H9 (cell line): ENCODE measurements around the gene AKNA. TPM values are rescaled to one million over a fixed set of nuclear protein-coding genes. Genes with fewer than 3 reads are reported as not detected.

ENCODE experiments used
- DNase-seq: peaks from one replicate; pipeline ENCODE4 v3.0.0-alpha.2; 2017
- H2AFZ ChIP-seq: one replicate; pipeline ENCODE4 v1.6.1; 2013; ENCODE audit warnings: mild to moderate bottlenecking, low read length, control low read depth, moderate library complexity
- H2AK5ac ChIP-seq: 2 replicates; pipeline ENCODE4 v1.6.1; 2013; ENCODE audit warnings: low read length, control low read depth, mixed read lengths; ENCODE audit not compliant: insufficient read length
- H2BK120ac ChIP-seq: one replicate; pipeline ENCODE4 v1.6.1; 2013; ENCODE audit warnings: low read depth, mild to moderate bottlenecking, low read length, control low read depth, inconsistent platforms; ENCODE audit not compliant: poor library complexity, severe bottlenecking
- H2BK12ac ChIP-seq: 2 replicates; pipeline ENCODE4 v1.6.1; 2013; ENCODE audit warnings: low read length, control low read depth, mixed read lengths, low read depth; ENCODE audit not compliant: insufficient read length
- H2BK15ac ChIP-seq: 2 replicates; pipeline ENCODE4 v1.6.1; 2013; ENCODE audit warnings: low read depth, low read length, control low read depth
- H2BK20ac ChIP-seq: one replicate; pipeline ENCODE4 v1.6.1; 2013; ENCODE audit warnings: low read depth, mild to moderate bottlenecking, low read length, control low read depth, inconsistent platforms; ENCODE audit not compliant: poor library complexity, severe bottlenecking
- H2BK5ac ChIP-seq: 2 replicates; pipeline ENCODE4 v1.6.1; 2013; ENCODE audit warnings: low read length, control low read depth, mixed read lengths; ENCODE audit not compliant: insufficient read length
- H3K14ac ChIP-seq: 2 replicates; pipeline ENCODE4 v1.6.1; 2013; ENCODE audit warnings: low read length, control low read depth; ENCODE audit not compliant: insufficient read depth
- H3K18ac ChIP-seq: 2 replicates; pipeline ENCODE4 v1.6.1; 2013; ENCODE audit warnings: low read depth, mild to moderate bottlenecking, mixed read lengths, low read length, control low read depth; ENCODE audit not compliant: insufficient read length
- H3K23ac ChIP-seq: 2 replicates; pipeline ENCODE4 v1.6.1; 2013; ENCODE audit warnings: low read length, control low read depth, mixed read lengths, low read depth; ENCODE audit not compliant: insufficient read length
- H3K23me2 ChIP-seq: 2 replicates; pipeline ENCODE4 v1.6.1; 2013; ENCODE audit warnings: low read depth, mild to moderate bottlenecking, mixed read lengths, low read length, control low read depth; ENCODE audit not compliant: insufficient read length, poor library complexity, severe bottlenecking
- H3K27ac ChIP-seq: 2 replicates; pipeline ENCODE4 v1.5.1; 2013; ENCODE audit warnings: low read length, control low read depth, mixed read lengths, low read depth; ENCODE audit not compliant: insufficient read length
- H3K27me3 ChIP-seq: 2 replicates; pipeline ENCODE4 v1.6.1; 2013; ENCODE audit warnings: low read length, control low read depth, inconsistent platforms; ENCODE audit not compliant: insufficient read depth
- H3K4ac ChIP-seq: 2 replicates; pipeline ENCODE4 v1.6.1; 2013; ENCODE audit warnings: low read depth, mild to moderate bottlenecking, control low read depth, inconsistent platforms, low read length, moderate library complexity
- H3K4me1 ChIP-seq: 2 replicates; pipeline ENCODE4 v1.6.1; 2013; ENCODE audit warnings: low read length, control low read depth, inconsistent platforms; ENCODE audit not compliant: insufficient read depth
- H3K4me2 ChIP-seq: 2 replicates; pipeline ENCODE4 v1.6.1; 2013; ENCODE audit warnings: low read length, control low read depth, mixed read lengths; ENCODE audit not compliant: insufficient read length, insufficient read depth
- H3K56ac ChIP-seq: 2 replicates; pipeline ENCODE4 v1.6.1; 2013; ENCODE audit warnings: low read depth, mild to moderate bottlenecking, mixed read lengths, low read length, control low read depth; ENCODE audit not compliant: insufficient read length
- H3K79me1 ChIP-seq: 2 replicates; pipeline ENCODE4 v1.6.1; 2013; ENCODE audit warnings: low read depth, mild to moderate bottlenecking, moderate library complexity, low read length, control low read depth, inconsistent platforms; ENCODE audit not compliant: insufficient read depth, poor library complexity, severe bottlenecking
- H3K79me2 ChIP-seq: 2 replicates; pipeline ENCODE4 v1.6.1; 2013; ENCODE audit warnings: low read length, control low read depth, inconsistent platforms; ENCODE audit not compliant: insufficient read depth
- H3K9ac ChIP-seq: 2 replicates; pipeline ENCODE4 v1.6.1; 2013; ENCODE audit warnings: low read length, control low read depth, mixed read lengths; ENCODE audit not compliant: insufficient read length; ENCODE audit errors: extremely low read depth
- H3K9me3 ChIP-seq: one replicate; pipeline ENCODE4 v1.6.1; 2013; ENCODE audit warnings: low read depth, low read length, inconsistent platforms; ENCODE audit not compliant: control insufficient read depth
- H3T11ph ChIP-seq: one replicate; pipeline ENCODE4 v1.6.1; 2013; ENCODE audit warnings: mild to moderate bottlenecking, low read length, control low read depth, inconsistent platforms
- H4K20me1 ChIP-seq: one replicate; pipeline ENCODE4 v1.6.1; 2013; ENCODE audit not compliant: control insufficient read depth, insufficient read length, insufficient read depth
- H4K5ac ChIP-seq: 2 replicates; pipeline ENCODE4 v1.6.1; 2013; ENCODE audit warnings: low read depth, mild to moderate bottlenecking, mixed read lengths, low read length, control low read depth; ENCODE audit not compliant: insufficient read length
- H4K8ac ChIP-seq: replicated peaks from 2 replicates; pipeline ENCODE4 v1.6.1; 2013; ENCODE audit warnings: low read length, control low read depth, mixed read lengths, low read depth; ENCODE audit not compliant: insufficient read length
- H4K91ac ChIP-seq: 2 replicates; pipeline ENCODE4 v1.6.1; 2013; ENCODE audit warnings: low read depth, mild to moderate bottlenecking, moderate library complexity, mixed read lengths, low read length, control low read depth; ENCODE audit not compliant: insufficient read length
- H3K27ac Mint-ChIP-seq, 3 experiments: 2 replicates in 2 of 3; 3 replicates in 1 of 3; pipeline ENCODE4 v1.8.0; 2020 to 2021; ENCODE audit warnings: mixed read lengths in 3 of 3, mild to moderate bottlenecking in 1 of 3, moderate library complexity in 1 of 3
- H3K27me3 Mint-ChIP-seq: 2 replicates; pipeline ENCODE4 v1.8.0; 2021; ENCODE audit warnings: low read depth, mild to moderate bottlenecking, moderate library complexity, mixed read lengths
- H3K36me3 Mint-ChIP-seq, 3 experiments: 2 replicates in 2 of 3; 3 replicates in 1 of 3; pipeline ENCODE4 v1.8.0; 2020 to 2021; ENCODE audit warnings: low read depth in 3 of 3, mixed read lengths in 3 of 3; ENCODE audit not compliant: insufficient read depth in 1 of 3
- H3K4me1 Mint-ChIP-seq, 2 experiments: 2 replicates each; pipeline ENCODE4 v1.8.0; 2020; ENCODE audit warnings: mixed read lengths in 2 of 2
- H3K4me3 Mint-ChIP-seq, 2 experiments: 2 replicates in 1 of 2; 3 replicates in 1 of 2; pipeline ENCODE4 v1.8.0; 2020 to 2021; ENCODE audit warnings: mild to moderate bottlenecking in 2 of 2, mixed read lengths in 2 of 2, moderate library complexity in 1 of 2
- H3K9me3 Mint-ChIP-seq, 2 experiments: 2 replicates in 1 of 2; 3 replicates in 1 of 2; pipeline ENCODE4 v1.8.0; 2020; ENCODE audit warnings: mild to moderate bottlenecking in 2 of 2, mixed read lengths in 2 of 2, moderate library complexity in 1 of 2
- whole genome bisulfite sequencing: extraction: QIAGEN DNeasy Blood & Tissue Kit; methylation state at CpG from one replicate; pipeline ENCODE4 v1.1.7; 2013; ENCODE audit warnings: missing lambda C conversion rate, low lambda C conversion rate, mixed read lengths; ENCODE audit not compliant: insufficient read length; ENCODE audit errors: extremely low coverage; 5-methylcytosine and 5-hydroxymethylcytosine counted together
- total RNA-seq: library from RNA; stranded (reverse); gene quantifications from 2 replicates; pipeline ENCODE4 v1.2.1, GENCODE V29; 2021
- TF ChIP-seq, protein P1 (sequence below): fragments of 200-600 bp; sonication (generic); conservative IDR thresholded peaks from 3 replicates; pipeline ENCODE4 v1.8.0; 2021; ENCODE audit warnings: antibody characterized with exemption, mild to moderate bottlenecking

Gene AKNA
- total RNA-seq, 1 experiment from 2014 or later = 19.7 TPM

DNA sequence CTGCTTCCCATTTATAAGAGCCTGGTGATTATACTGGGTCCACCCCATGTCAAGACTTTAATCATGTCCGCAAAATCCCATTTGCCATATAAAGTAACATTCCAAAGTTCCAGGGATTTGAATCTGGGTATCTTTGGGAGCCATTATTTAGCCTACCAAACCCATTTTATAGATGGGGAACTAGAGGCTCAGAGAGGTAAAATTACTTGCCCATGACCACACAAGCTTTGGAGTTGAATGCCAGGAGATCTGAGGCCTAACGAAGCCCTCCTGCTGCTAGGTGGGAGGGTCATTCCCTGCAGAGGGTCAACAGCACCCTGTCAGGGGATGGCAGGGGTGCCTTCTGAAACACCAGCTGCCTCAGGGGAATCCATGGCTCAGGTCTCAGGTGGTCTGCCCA, 13.0 kb upstream of the AKNA start:
- no peaks in the 10 kb centered on the region for H4K20me1 ChIP-seq
- H3K27ac ChIP-seq = no peak overlapping the region
- no peaks in the 10 kb centered on the region for H3K4me1 ChIP-seq
- no peak overlapping the region for H3K14ac ChIP-seq
- no peak overlapping the region for H3K23ac ChIP-seq
- no peaks in the 10 kb centered on the region for H3K27me3 ChIP-seq
- H4K8ac ChIP-seq = no peak overlapping the region
- Mint-ChIP-seq H3K36me3 (no peaks in the 10 kb centered on the region; a peak in 1 of 7 replicates), H3K9me3 (no peaks in the 10 kb centered on the region; a peak in 1 of 5 replicates), H3K4me3 (no peak overlapping the region), H3K27me3 (peaks cover 3% of the 10 kb centered on the region; the same call in 1 of the 2 replicates), H3K4me1 (peaks cover 21 to 31% of the 10 kb centered on the region in 2 experiments), H3K27ac (no peak overlapping the region)
- H2AK5ac ChIP-seq = no peak overlapping the region
- H4K91ac ChIP-seq = no peak overlapping the region
- no peaks in the 10 kb centered on the region for H3K79me2 ChIP-seq
- no peak overlapping the region for H2BK120ac ChIP-seq
- H3K79me1 ChIP-seq = no peaks in the 10 kb centered on the region
- no peak overlapping the region for H2AFZ ChIP-seq
- no CpG with 5 or more reads among the region's 2 CpGs for WGBS
- H2BK20ac ChIP-seq = no peak overlapping the region
- H2BK15ac ChIP-seq = no peak overlapping the region
- H3K4me2 ChIP-seq = no peak overlapping the region
- no peak overlapping the region for H4K5ac ChIP-seq
- H2BK5ac ChIP-seq = no peak overlapping the region
- no peak overlapping the region for H3K56ac ChIP-seq
- no peak overlapping the region for H2BK12ac ChIP-seq
- no peak overlapping the region for H3K18ac ChIP-seq
- DNase-seq = no peak
- H3K4ac ChIP-seq = no peak overlapping the region
- no peak overlapping the region for H3K9ac ChIP-seq
- no peak overlapping the region for H3T11ph ChIP-seq
- H3K23me2 ChIP-seq = no peaks in the 10 kb centered on the region
- H3K9me3 ChIP-seq = no peaks in the 10 kb centered on the region
- TF ChIP-seq, protein P1, sequence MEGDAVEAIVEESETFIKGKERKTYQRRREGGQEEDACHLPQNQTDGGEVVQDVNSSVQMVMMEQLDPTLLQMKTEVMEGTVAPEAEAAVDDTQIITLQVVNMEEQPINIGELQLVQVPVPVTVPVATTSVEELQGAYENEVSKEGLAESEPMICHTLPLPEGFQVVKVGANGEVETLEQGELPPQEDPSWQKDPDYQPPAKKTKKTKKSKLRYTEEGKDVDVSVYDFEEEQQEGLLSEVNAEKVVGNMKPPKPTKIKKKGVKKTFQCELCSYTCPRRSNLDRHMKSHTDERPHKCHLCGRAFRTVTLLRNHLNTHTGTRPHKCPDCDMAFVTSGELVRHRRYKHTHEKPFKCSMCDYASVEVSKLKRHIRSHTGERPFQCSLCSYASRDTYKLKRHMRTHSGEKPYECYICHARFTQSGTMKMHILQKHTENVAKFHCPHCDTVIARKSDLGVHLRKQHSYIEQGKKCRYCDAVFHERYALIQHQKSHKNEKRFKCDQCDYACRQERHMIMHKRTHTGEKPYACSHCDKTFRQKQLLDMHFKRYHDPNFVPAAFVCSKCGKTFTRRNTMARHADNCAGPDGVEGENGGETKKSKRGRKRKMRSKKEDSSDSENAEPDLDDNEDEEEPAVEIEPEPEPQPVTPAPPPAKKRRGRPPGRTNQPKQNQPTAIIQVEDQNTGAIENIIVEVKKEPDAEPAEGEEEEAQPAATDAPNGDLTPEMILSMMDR = no peak
